Activated naive CD4-positive, alpha-beta T cell treated with anti-CD3 and anti-CD28 coated beads, Interleukin-2, amount 10 ng/mL, durations not matched to agents 7 days and 5 days (primary cell): ENCODE measurements around the gene AP3B2.

ENCODE experiments used
- CTCF ChIA-PET: fragments of 350-600 bp; sonication (Branson Sonifier 250); formaldehyde crosslinking; loops from one replicate; lab custom pipeline; 2021; ENCODE audit warnings: antibody characterized with exemption; lab: Charles Lee
- DNase-seq: peaks from one replicate; pipeline ENCODE4 v3.0.0-alpha.2; 2020
- H3K27ac Mint-ChIP-seq: one replicate; pipeline ENCODE4 v1.8.0; 2021; ENCODE audit warnings: mild to moderate bottlenecking, moderate library complexity, mixed read lengths
- H3K27me3 Mint-ChIP-seq: one replicate; pipeline ENCODE4 v1.8.0; 2021; ENCODE audit warnings: mild to moderate bottlenecking, mixed read lengths
- H3K36me3 Mint-ChIP-seq: one replicate; pipeline ENCODE4 v1.8.0; 2021; ENCODE audit warnings: mixed read lengths
- H3K4me1 Mint-ChIP-seq: one replicate; pipeline ENCODE4 v1.8.0; 2021; ENCODE audit warnings: mixed read lengths
- H3K4me3 Mint-ChIP-seq: one replicate; pipeline ENCODE4 v1.8.0; 2021; ENCODE audit warnings: mild to moderate bottlenecking, moderate library complexity, mixed read lengths
- H3K9me3 Mint-ChIP-seq: one replicate; pipeline ENCODE4 v1.8.0; 2021; ENCODE audit warnings: mixed read lengths

The AP3B2 gene

DNA sequence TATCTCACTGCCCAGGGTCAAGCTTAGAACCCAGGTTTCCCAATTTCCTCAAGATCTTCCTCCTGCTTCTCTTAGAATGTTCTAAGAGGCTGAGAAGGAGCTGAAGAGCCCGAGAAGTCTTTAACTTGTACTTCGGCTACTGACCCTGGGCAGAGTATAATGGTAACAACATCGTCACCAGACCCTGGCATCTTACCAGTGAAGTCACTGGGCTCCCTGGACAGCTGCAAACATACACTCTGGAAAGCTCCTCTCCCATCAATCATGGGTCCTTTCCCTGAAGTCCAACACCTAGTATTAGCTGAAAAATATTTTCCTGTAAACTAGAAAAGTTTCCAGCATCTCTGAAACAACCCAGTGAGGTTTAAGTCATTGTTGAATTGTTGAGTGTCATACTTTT is 85.2 kb downstream of the AP3B2 start:
- no peaks in the 10 kb centered on the region for H3K36me3 Mint-ChIP-seq
- H3K4me3 Mint-ChIP-seq: no peak overlapping the region
- CTCF ChIA-PET: no interaction called here
- no peak overlapping the region for H3K27ac Mint-ChIP-seq
- no peaks in the 10 kb centered on the region for H3K27me3 Mint-ChIP-seq
- no peaks in the 10 kb centered on the region for H3K9me3 Mint-ChIP-seq
- no peak for DNase-seq
- H3K4me1 Mint-ChIP-seq: no peaks in the 10 kb centered on the region

- H3K27me3 Mint-ChIP-seq: no peaks in the 10 kb centered on the region
- H3K36me3 Mint-ChIP-seq: no peaks in the 10 kb centered on the region
- no peak overlapping the region for H3K27ac Mint-ChIP-seq
- no peak overlapping the region for H3K4me3 Mint-ChIP-seq
- CTCF ChIA-PET: no interaction called here
- H3K4me1 Mint-ChIP-seq: no peaks in the 10 kb centered on the region
- no peak for DNase-seq
- H3K9me3 Mint-ChIP-seq: no peaks in the 10 kb centered on the region
Observed at GRCh38 chr15:82624008-82624407, 85.7 kb downstream of the AP3B2 start.

- no peaks in the 10 kb centered on the region for H3K9me3 Mint-ChIP-seq
- no peak overlapping the region for H3K4me3 Mint-ChIP-seq
- H3K27me3 Mint-ChIP-seq: no peaks in the 10 kb centered on the region
- CTCF ChIA-PET: no interaction called here
- no peak overlapping the region for H3K27ac Mint-ChIP-seq
- no peak for DNase-seq
- no peaks in the 10 kb centered on the region for H3K36me3 Mint-ChIP-seq
- no peaks in the 10 kb centered on the region for H3K4me1 Mint-ChIP-seq
Observed at GRCh38 chr15:82621970-82622369, 87.7 kb downstream of the AP3B2 start.

- no peak overlapping the region for H3K27ac Mint-ChIP-seq
- DNase-seq: no peak
- H3K9me3 Mint-ChIP-seq: no peaks in the 10 kb centered on the region
- no peaks in the 10 kb centered on the region for H3K36me3 Mint-ChIP-seq
- CTCF ChIA-PET: no interaction called here
- H3K4me1 Mint-ChIP-seq: no peaks in the 10 kb centered on the region
- H3K4me3 Mint-ChIP-seq: no peak overlapping the region
- H3K27me3 Mint-ChIP-seq: peaks cover 3% of the 10 kb centered on the region
Observed at GRCh38 chr15:82613747-82614146, 95.9 kb downstream of the AP3B2 start.

DNA sequence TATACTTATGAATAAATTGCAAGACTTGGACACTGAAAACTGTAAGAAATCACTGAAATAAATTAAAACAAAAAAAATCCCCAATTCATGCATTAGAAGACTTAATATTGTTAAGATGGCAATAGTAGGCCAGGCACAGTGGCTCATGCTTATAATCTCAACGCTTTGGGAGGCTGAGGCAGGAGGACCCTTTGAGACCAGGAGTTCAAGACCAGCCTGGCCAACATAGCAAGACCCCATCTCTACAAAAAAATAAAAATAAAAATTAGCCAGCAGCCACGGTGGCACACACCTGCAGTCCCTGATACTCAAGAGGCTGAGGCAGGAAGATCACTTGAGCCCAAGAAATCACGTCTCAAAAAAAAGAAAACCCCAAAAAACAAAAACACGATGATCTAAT is 98.3 kb downstream of the AP3B2 start:
- Mint-ChIP-seq H3K4me3 (no peak overlapping the region), H3K4me1 (no peaks in the 10 kb centered on the region), H3K27ac (no peak overlapping the region), H3K9me3 (no peaks in the 10 kb centered on the region), H3K27me3 (peaks cover 7% of the 10 kb centered on the region), H3K36me3 (no peaks in the 10 kb centered on the region)
- CTCF ChIA-PET: no interaction called here
- no peak for DNase-seq
